Activated CD4-positive, CD25-positive, alpha-beta regulatory T cell (primary cell): Measurements from ENCODE around the gene DYSF.

Source experiments
- DNase-seq, 4 experiments: peaks; one replicate each; lab custom pipeline; 2025; lab: John Stamatoyannopoulos, UW

The DYSF gene

DNA sequence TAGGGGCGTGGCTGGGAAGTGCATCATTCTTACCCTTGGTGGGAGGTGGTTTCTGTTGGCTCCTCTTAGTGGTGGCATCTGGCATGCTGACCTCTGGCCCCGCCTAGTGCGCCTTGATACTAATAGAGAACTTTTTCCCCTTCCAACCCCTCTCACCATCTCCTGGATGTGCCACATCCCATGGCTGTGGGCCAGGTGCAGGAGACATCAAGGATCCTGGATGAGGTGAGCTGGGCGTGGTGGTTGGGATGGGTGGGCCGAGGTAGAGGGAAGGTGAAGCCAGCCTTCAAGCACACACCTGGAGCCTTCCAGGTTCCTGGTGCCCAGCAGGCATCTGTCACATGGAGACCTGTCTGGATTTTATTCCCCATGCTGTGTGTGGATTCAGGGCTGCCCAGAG, 149.2 kb downstream of the DYSF start:
- no peak for DNase-seq

DNA sequence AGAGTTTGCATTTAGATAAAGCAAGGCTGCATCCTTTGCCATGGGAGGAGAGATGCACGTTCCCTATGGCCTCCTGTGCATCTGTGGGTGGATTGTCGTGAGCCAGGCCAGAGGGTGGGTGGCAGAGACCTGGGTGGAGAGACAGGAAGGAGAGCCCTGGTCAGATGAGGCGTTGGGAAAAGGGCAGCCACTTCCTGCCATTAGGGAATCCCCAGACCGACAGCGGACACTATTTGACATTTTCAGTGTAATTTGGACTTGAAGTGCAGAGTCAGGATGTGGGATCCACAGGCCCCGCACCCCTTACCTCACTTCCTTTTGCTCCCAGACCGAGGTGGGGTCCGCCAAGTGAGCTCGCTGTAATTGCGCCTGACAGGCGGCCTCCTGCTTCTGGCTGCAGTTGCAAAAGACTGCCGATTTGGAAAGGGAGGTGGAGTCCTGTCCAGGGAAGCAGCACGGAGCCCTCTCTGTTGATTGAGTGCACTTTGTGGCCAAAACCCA, 150.0 kb downstream of the DYSF start:
- DNase-seq = no peak

GRCh38 chr2:71603851-71604725, 150.7 kb downstream of the DYSF start:
- no peak for DNase-seq

- DNase-seq = no peak
Observed at GRCh38 chr2:71604726-71605120, 151.4 kb downstream of the DYSF start.

GRCh38 chr2:71605173-71605641, 151.8 kb downstream of the DYSF start:
- DNase-seq = no peak

DNA sequence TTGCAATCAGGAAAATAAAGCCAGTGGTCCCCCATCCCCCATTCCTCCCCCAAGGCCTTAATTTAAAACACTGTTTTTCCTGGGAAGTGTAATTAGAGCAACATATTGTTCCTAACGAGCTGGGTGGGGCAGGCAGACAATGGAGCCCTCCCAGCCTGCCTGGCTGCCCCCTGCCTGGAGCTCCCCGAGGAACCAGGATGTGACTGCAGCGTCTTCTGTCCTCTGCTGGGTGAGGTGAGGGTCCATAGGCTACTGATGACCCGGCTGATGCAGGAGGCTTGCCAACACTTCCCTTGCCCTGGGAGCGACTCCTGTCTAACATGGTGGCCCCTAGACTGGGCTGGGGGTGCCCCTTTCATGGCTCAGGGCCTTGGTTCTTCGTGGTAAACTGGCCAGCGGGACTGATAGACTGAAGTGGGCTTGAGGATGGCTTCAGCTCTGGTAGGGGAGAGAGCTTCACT, 152.4 kb downstream of the DYSF start:
- DNase-seq = no peak

- no peak for DNase-seq
Observed at GRCh38 chr2:71606244-71606643, 152.9 kb downstream of the DYSF start.

- DNase-seq = no peak
Observed at GRCh38 chr2:71607151-71607889, 154.0 kb downstream of the DYSF start.

- DNase-seq = no peak
Observed at GRCh38 chr2:71608034-71608433, 154.7 kb downstream of the DYSF start.

- DNase-seq = no peak
Observed at GRCh38 chr2:71608441-71608840, 155.1 kb downstream of the DYSF start.

GRCh38 chr2:71609029-71609428, 155.7 kb downstream of the DYSF start:
- DNase-seq = no peak

DNA sequence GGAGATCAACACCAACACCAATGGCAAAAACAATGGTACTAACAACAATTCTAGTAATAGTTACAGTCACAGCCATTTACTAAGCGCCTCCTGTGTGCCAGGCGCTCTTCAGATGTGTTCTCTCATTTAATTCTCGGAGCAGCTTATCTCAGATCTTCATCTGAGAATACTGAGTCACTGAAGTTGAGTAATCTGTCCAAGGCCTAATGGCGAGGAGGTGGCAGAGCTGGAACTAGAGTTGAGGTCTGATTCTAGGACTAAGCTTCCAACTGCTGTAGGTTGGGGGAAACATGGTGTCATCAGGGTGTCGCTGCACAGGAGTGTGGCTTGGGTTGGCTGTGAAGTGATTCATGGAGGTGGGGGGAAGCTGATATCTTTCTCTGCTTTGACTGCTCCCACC, 156.1 kb downstream of the DYSF start:
- DNase-seq = no peak

GRCh38 chr2:71609958-71610357, 156.6 kb downstream of the DYSF start:
- no peak for DNase-seq

- no peak for DNase-seq
Observed at GRCh38 chr2:71610671-71611070, 157.3 kb downstream of the DYSF start.

DNA sequence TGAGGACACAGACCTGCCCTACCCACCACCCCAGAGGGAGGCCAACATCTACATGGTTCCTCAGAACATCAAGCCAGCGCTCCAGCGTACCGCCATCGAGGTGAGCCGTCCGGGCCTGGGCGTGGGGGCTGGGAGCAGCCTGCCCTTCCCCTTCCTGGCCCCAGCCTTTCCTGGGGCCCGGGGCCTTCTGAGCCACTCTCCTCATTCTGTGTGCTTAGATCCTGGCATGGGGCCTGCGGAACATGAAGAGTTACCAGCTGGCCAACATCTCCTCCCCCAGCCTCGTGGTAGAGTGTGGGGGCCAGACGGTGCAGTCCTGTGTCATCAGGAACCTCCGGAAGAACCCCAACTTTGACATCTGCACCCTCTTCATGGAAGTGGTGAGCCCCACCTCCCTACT, 157.9 kb downstream of the DYSF start:
- DNase-seq = no peak

- no peak for DNase-seq
Observed at GRCh38 chr2:71611781-71612527, 158.6 kb downstream of the DYSF start.

DNA sequence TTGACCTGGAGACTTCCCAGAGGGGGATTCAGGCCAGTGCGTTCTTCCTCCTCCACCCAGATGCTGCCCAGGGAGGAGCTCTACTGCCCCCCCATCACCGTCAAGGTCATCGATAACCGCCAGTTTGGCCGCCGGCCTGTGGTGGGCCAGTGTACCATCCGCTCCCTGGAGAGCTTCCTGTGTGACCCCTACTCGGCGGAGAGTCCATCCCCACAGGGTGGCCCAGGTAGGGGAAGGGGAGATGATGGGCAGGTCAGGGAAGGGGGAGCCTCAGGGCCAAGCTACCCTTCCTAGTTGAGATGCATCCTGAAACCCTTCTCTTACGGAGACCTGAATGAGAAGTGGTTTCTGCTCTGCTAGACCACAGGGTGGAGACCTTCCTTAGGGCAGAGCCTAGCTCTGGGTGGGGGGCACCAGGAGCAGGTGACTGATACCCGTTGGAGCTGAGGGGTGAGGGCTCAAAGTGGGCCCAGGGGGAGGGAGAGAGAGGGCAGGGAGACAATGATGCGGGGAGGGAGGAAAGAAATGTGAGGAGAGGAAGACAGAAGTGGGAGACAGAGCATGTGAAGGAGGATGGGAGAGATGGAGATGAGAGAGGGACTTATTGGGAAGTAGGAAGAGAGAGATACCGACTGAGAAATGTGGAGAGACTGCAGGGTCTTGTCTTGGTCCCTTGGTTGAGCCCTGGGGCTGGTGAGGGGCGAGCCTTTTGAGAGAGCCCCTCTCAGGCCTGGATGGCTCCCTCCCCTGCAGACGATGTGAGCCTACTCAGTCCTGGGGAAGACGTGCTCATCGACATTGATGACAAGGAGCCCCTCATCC, 159.4 kb downstream of the DYSF start:
- DNase-seq = no peak

GRCh38 chr2:71613403-71613952, 160.1 kb downstream of the DYSF start:
- DNase-seq = no peak

GRCh38 chr2:71613953-71614925, 160.9 kb downstream of the DYSF start:
- no peak for DNase-seq
